K562 (cell line): Measurements from ENCODE around the gene SEZ6L. TPM values are rescaled to one million over a fixed set of nuclear protein-coding genes. Genes with fewer than 3 reads are reported as not detected.

ENCODE experiments used
- HDAC3 ChIP-seq: fragments of 450-650 bp; IDR thresholded peaks from 2 replicates; pipeline ENCODE4 v1.6.1; 2018; ENCODE audit warnings: borderline replicate concordance, mild to moderate bottlenecking, moderate library complexity; ENCODE audit not compliant: partially characterized antibody
- HNRNPK ChIP-seq: fragments of 200-400 bp; formaldehyde crosslinking; IDR thresholded peaks from one replicate; pipeline ENCODE4 v1.6.1; 2018; ENCODE audit warnings: mild to moderate bottlenecking, low read depth, low read length; ENCODE audit not compliant: poor library complexity, severe bottlenecking
- KAT2B ChIP-seq: IDR thresholded peaks from one replicate; pipeline ENCODE4 v1.6.1; 2012; ENCODE audit warnings: low read depth, mild to moderate bottlenecking, control low read depth, inconsistent platforms, low read length, moderate library complexity
- ZNF57 ChIP-seq: fragments of 450-650 bp; formaldehyde crosslinking; IDR thresholded peaks from 2 replicates; pipeline ENCODE4 v1.4.0; 2020; ENCODE audit warnings: mild to moderate bottlenecking, moderate library complexity
- ZNF696 ChIP-seq: fragments of 250-450 bp; sonication (Bioruptor Pico); conservative IDR thresholded peaks from 2 replicates; pipeline ENCODE4 v1.4.0; 2020; ENCODE audit warnings: mild to moderate bottlenecking, moderate library complexity
- polyA plus RNA-seq, 8 experiments: library from polyadenylated mRNA; depleted of rRNA in 4 of 8; stranded (reverse) in 5 of 8; unstranded in 3 of 8; fragments of >200 nt; fragmentation: Nextera tagmentation in 2 of 8; fragmentation: Illumina TruSeq in 1 of 8; extraction: Ambion mirVana in 2 of 8; extraction: Trizol in 1 of 8; gene quantifications; 2 replicates each; pipeline versions ENCODE4 v1.2.1 to v1.2.3, GENCODE V29; 2011 to 2014; ENCODE audit warnings: inconsistent platforms in 1 of 8, missing spikeins in 1 of 8
- total RNA-seq, 7 experiments: library from RNA; depleted of rRNA in 6 of 7; stranded (reverse); fragments of >200 nt in 6 of 7; fragmentation: Illumina TruSeq in 2 of 7; extraction: Trizol in 2 of 7; gene quantifications; 2 replicates each; pipeline versions ENCODE4 v1.2.1 to v1.2.3, GENCODE V29; 2011 to 2021; ENCODE audit warnings: low replicate concordance in 1 of 7
- TF ChIP-seq, protein P1 (sequence below): fragments of 450-650 bp; conservative IDR thresholded peaks from 2 replicates; pipeline ENCODE4 v1.6.1; 2016; ENCODE audit warnings: missing genetic modification characterization, low read depth, mild to moderate bottlenecking, control low read depth, missing compliant biosample characterization
- TF ChIP-seq, protein P2 (sequence below): fragments of 200-600 bp; sonication (generic); IDR thresholded peaks from one replicate; pipeline ENCODE4 v1.6.1; 2012; ENCODE audit warnings: mild to moderate bottlenecking, low read depth, low read length, inconsistent platforms
- TF ChIP-seq, protein P3 (sequence below): sonication (generic); formaldehyde crosslinking; IDR thresholded peaks from 2 replicates; pipeline ENCODE4 v1.8.0; 2023; ENCODE audit warnings: mild to moderate bottlenecking, missing genetic modification reagents
- TF ChIP-seq, protein P4 (sequence below): IDR thresholded peaks from 3 replicates; pipeline ENCODE4 v1.6.1; 2011; ENCODE audit warnings: borderline replicate concordance, mild to moderate bottlenecking, moderate library complexity; ENCODE audit not compliant: insufficient read length; ENCODE audit errors: extremely low read depth

The SEZ6L gene
- total and polyA plus RNA-seq, 9 of the 15 experiments (the other 6 are each of a cell fraction or from before 2014, with no cell fraction given): not detected

DNA sequence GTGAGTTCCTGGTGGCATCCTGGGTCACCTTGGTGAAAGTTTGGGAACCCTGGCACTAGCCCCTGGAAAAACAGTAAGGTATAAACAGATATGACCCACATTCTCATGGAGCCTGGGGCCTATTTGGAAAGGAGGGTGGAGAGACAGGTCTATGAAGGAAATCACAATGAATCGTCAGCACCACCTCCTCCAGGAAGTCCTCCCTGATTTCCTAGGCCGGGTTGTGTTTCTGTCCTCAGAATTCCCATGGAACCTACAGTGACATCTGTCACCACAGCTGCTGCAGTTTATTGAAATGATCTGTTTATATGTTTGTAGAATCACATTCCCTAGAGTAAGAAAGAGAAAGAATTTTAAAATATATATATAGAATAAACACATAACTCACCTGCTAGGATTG, 188.0 kb downstream of the SEZ6L start (continued):
- TF ChIP-seq KAT2B (no peak), ZNF57 (CRISPR knock-in tag) (no peak), ZNF696 (CRISPR knock-in tag) (no peak), HNRNPK (no peak), HDAC3 (no peak)
- TF ChIP-seq, protein P1, sequence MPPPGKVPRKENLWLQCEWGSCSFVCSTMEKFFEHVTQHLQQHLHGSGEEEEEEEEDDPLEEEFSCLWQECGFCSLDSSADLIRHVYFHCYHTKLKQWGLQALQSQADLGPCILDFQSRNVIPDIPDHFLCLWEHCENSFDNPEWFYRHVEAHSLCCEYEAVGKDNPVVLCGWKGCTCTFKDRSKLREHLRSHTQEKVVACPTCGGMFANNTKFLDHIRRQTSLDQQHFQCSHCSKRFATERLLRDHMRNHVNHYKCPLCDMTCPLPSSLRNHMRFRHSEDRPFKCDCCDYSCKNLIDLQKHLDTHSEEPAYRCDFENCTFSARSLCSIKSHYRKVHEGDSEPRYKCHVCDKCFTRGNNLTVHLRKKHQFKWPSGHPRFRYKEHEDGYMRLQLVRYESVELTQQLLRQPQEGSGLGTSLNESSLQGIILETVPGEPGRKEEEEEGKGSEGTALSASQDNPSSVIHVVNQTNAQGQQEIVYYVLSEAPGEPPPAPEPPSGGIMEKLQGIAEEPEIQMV (tag): no peak
- TF ChIP-seq, protein P2, sequence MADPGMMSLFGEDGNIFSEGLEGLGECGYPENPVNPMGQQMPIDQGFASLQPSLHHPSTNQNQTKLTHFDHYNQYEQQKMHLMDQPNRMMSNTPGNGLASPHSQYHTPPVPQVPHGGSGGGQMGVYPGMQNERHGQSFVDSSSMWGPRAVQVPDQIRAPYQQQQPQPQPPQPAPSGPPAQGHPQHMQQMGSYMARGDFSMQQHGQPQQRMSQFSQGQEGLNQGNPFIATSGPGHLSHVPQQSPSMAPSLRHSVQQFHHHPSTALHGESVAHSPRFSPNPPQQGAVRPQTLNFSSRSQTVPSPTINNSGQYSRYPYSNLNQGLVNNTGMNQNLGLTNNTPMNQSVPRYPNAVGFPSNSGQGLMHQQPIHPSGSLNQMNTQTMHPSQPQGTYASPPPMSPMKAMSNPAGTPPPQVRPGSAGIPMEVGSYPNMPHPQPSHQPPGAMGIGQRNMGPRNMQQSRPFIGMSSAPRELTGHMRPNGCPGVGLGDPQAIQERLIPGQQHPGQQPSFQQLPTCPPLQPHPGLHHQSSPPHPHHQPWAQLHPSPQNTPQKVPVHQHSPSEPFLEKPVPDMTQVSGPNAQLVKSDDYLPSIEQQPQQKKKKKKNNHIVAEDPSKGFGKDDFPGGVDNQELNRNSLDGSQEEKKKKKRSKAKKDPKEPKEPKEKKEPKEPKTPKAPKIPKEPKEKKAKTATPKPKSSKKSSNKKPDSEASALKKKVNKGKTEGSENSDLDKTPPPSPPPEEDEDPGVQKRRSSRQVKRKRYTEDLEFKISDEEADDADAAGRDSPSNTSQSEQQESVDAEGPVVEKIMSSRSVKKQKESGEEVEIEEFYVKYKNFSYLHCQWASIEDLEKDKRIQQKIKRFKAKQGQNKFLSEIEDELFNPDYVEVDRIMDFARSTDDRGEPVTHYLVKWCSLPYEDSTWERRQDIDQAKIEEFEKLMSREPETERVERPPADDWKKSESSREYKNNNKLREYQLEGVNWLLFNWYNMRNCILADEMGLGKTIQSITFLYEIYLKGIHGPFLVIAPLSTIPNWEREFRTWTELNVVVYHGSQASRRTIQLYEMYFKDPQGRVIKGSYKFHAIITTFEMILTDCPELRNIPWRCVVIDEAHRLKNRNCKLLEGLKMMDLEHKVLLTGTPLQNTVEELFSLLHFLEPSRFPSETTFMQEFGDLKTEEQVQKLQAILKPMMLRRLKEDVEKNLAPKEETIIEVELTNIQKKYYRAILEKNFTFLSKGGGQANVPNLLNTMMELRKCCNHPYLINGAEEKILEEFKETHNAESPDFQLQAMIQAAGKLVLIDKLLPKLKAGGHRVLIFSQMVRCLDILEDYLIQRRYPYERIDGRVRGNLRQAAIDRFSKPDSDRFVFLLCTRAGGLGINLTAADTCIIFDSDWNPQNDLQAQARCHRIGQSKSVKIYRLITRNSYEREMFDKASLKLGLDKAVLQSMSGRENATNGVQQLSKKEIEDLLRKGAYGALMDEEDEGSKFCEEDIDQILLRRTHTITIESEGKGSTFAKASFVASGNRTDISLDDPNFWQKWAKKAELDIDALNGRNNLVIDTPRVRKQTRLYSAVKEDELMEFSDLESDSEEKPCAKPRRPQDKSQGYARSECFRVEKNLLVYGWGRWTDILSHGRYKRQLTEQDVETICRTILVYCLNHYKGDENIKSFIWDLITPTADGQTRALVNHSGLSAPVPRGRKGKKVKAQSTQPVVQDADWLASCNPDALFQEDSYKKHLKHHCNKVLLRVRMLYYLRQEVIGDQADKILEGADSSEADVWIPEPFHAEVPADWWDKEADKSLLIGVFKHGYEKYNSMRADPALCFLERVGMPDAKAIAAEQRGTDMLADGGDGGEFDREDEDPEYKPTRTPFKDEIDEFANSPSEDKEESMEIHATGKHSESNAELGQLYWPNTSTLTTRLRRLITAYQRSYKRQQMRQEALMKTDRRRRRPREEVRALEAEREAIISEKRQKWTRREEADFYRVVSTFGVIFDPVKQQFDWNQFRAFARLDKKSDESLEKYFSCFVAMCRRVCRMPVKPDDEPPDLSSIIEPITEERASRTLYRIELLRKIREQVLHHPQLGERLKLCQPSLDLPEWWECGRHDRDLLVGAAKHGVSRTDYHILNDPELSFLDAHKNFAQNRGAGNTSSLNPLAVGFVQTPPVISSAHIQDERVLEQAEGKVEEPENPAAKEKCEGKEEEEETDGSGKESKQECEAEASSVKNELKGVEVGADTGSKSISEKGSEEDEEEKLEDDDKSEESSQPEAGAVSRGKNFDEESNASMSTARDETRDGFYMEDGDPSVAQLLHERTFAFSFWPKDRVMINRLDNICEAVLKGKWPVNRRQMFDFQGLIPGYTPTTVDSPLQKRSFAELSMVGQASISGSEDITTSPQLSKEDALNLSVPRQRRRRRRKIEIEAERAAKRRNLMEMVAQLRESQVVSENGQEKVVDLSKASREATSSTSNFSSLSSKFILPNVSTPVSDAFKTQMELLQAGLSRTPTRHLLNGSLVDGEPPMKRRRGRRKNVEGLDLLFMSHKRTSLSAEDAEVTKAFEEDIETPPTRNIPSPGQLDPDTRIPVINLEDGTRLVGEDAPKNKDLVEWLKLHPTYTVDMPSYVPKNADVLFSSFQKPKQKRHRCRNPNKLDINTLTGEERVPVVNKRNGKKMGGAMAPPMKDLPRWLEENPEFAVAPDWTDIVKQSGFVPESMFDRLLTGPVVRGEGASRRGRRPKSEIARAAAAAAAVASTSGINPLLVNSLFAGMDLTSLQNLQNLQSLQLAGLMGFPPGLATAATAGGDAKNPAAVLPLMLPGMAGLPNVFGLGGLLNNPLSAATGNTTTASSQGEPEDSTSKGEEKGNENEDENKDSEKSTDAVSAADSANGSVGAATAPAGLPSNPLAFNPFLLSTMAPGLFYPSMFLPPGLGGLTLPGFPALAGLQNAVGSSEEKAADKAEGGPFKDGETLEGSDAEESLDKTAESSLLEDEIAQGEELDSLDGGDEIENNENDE: no peak
- TF ChIP-seq, protein P3, sequence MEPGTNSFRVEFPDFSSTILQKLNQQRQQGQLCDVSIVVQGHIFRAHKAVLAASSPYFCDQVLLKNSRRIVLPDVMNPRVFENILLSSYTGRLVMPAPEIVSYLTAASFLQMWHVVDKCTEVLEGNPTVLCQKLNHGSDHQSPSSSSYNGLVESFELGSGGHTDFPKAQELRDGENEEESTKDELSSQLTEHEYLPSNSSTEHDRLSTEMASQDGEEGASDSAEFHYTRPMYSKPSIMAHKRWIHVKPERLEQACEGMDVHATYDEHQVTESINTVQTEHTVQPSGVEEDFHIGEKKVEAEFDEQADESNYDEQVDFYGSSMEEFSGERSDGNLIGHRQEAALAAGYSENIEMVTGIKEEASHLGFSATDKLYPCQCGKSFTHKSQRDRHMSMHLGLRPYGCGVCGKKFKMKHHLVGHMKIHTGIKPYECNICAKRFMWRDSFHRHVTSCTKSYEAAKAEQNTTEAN: no peak
- TF ChIP-seq, protein P4, sequence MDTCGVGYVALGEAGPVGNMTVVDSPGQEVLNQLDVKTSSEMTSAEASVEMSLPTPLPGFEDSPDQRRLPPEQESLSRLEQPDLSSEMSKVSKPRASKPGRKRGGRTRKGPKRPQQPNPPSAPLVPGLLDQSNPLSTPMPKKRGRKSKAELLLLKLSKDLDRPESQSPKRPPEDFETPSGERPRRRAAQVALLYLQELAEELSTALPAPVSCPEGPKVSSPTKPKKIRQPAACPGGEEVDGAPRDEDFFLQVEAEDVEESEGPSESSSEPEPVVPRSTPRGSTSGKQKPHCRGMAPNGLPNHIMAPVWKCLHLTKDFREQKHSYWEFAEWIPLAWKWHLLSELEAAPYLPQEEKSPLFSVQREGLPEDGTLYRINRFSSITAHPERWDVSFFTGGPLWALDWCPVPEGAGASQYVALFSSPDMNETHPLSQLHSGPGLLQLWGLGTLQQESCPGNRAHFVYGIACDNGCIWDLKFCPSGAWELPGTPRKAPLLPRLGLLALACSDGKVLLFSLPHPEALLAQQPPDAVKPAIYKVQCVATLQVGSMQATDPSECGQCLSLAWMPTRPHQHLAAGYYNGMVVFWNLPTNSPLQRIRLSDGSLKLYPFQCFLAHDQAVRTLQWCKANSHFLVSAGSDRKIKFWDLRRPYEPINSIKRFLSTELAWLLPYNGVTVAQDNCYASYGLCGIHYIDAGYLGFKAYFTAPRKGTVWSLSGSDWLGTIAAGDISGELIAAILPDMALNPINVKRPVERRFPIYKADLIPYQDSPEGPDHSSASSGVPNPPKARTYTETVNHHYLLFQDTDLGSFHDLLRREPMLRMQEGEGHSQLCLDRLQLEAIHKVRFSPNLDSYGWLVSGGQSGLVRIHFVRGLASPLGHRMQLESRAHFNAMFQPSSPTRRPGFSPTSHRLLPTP: peak; percentile 40
